ENCODE measurements around the gene WFDC9. TPM values are rescaled to one million over a fixed set of nuclear protein-coding genes. Genes with fewer than 3 reads are reported as not detected.

Gene WFDC9
- polyA plus RNA-seq, 3 donors = not detected

DNA sequence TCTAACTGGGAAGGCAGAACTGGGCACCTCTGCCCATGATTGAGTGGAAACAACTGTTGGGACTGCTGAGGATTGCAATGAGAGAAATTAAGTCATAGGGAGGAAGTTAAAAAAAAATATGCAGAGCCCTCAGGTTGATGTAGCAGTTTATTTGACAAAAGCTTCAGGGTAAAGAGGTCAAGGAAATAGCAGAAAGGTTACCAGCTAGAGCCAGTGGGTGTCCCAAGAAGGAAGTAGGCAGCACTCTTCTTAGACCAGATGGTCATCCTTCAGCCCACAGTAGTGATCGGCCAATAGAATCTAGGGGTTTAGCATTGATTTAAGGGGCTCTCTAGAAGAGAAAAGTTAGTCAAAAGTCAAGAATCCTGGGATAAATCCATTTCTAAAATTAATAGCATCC is 23.3 kb downstream of the WFDC9 start:
- WGBS (ENCODE audit: insufficient coverage) = no CpG with 5 or more reads among the region's 1 CpG
- no peaks in the 10 kb centered on the region for H4K20me1 ChIP-seq (ENCODE audit: insufficient read depth, low read length)
- DNase-seq = no peak
- no peaks in the 10 kb centered on the region for H3K79me2 ChIP-seq (ENCODE audit: insufficient read depth, low read length)
- H3K4me1 ChIP-seq (ENCODE audit: control insufficient read depth in 1 of 2, insufficient read depth in 2 of 2, low read length in 2 of 2) = no peaks in the 10 kb centered on the region
- peaks cover 0 to 6% of the 10 kb centered on the region in 2 donors for H3K9me3 ChIP-seq (replicated peaks in 1 of 2; ENCODE audit: control insufficient read depth in 1 of 2, insufficient read depth in 1 of 2, low read length in 2 of 2)
- TF ChIP-seq, protein P1, sequence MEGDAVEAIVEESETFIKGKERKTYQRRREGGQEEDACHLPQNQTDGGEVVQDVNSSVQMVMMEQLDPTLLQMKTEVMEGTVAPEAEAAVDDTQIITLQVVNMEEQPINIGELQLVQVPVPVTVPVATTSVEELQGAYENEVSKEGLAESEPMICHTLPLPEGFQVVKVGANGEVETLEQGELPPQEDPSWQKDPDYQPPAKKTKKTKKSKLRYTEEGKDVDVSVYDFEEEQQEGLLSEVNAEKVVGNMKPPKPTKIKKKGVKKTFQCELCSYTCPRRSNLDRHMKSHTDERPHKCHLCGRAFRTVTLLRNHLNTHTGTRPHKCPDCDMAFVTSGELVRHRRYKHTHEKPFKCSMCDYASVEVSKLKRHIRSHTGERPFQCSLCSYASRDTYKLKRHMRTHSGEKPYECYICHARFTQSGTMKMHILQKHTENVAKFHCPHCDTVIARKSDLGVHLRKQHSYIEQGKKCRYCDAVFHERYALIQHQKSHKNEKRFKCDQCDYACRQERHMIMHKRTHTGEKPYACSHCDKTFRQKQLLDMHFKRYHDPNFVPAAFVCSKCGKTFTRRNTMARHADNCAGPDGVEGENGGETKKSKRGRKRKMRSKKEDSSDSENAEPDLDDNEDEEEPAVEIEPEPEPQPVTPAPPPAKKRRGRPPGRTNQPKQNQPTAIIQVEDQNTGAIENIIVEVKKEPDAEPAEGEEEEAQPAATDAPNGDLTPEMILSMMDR (IDR thresholded peaks at IDR 0.05) = no peak
- intact Hi-C loops (cut with micrococcal nuclease) = no loop called here
- Mint-ChIP-seq H3K27me3 (ENCODE audit: low read depth in 3 of 3) (peaks cover 2 to 10% (median 4%) of the 10 kb centered on the region in 3 donors), H3K4me3 (no peak overlapping the region), H3K4me1 (no peaks in the 10 kb centered on the region), H3K9me3 (peaks cover 4 to 24% (median 13%) of the 10 kb centered on the region in 7 donors), H3K36me3 (no peaks in the 10 kb centered on the region), H3K27ac (no peak overlapping the region)
- no peak overlapping the region for H3K4me2 ChIP-seq (replicated peaks; ENCODE audit: extremely low read depth, low read length, poor library complexity, severe bottlenecking)
- no peaks in the 10 kb centered on the region for H3K27me3 ChIP-seq (ENCODE audit: control insufficient read depth in 2 of 2, insufficient read depth in 2 of 2, low read length in 2 of 2)
- no peak overlapping the region for H3K9ac ChIP-seq (ENCODE audit: insufficient read depth, low read length, poor library complexity, severe bottlenecking)
- H3K27ac ChIP-seq (ENCODE audit: low read depth in 1 of 2, low read length in 2 of 2) = no peak overlapping the region
- no peak overlapping the region for H3K4me3 ChIP-seq (replicated peaks in 1 of 3; ENCODE audit: low read depth in 2 of 3, low read length in 3 of 3)
- H2AFZ ChIP-seq (ENCODE audit: insufficient read depth, low read depth, low read length, poor library complexity, severe bottlenecking) = no peak overlapping the region
- no peaks in the 10 kb centered on the region for H3K36me3 ChIP-seq (replicated peaks in 1 of 2; ENCODE audit: control insufficient read depth in 1 of 2, insufficient read depth in 2 of 2, low read length in 2 of 2)

DNA sequence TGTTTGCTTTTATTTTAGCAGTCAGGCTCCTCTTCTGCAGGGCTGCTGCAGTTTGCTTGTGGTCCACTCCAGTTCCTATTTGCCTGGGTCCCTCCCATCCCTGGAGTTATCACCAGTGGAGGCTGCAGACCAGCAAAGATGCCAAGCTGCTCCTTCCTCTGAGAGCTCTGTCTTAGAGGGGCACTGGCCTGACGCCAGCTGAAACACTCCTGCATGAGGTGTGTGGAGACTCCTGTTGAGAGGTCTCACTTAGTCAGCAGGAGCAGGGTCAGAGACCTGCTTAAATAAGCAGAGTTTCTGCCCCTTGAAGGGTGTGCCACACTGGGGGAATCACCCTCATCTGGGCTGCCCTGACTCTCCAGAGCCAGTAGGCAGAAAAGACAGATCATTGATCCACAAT is 35.8 kb downstream of the WFDC9 start:
- Histone ChIP-seq H3K27me3 (ENCODE audit: control insufficient read depth in 2 of 2, insufficient read depth in 2 of 2, low read length in 2 of 2) (peaks cover 0 to 5% of the 10 kb centered on the region in 2 donors), H3K36me3 (replicated peaks in 1 of 2; ENCODE audit: control insufficient read depth in 1 of 2, insufficient read depth in 2 of 2, low read length in 2 of 2) (no peaks in the 10 kb centered on the region), H3K4me2 (replicated peaks; ENCODE audit: extremely low read depth, low read length, poor library complexity, severe bottlenecking) (no peak overlapping the region), H3K9ac (ENCODE audit: insufficient read depth, low read length, poor library complexity, severe bottlenecking) (no peak overlapping the region), H3K4me1 (ENCODE audit: control insufficient read depth in 1 of 2, insufficient read depth in 2 of 2, low read length in 2 of 2) (peaks cover 0 to 11% of the 10 kb centered on the region in 2 donors), H3K79me2 (ENCODE audit: insufficient read depth, low read length) (no peaks in the 10 kb centered on the region), H3K27ac (ENCODE audit: low read depth in 1 of 2, low read length in 2 of 2) (no peak overlapping the region), H4K20me1 (ENCODE audit: insufficient read depth, low read length) (no peaks in the 10 kb centered on the region), H3K9me3 (replicated peaks in 1 of 2; ENCODE audit: control insufficient read depth in 1 of 2, insufficient read depth in 1 of 2, low read length in 2 of 2) (no peaks in the 10 kb centered on the region), H2AFZ (ENCODE audit: insufficient read depth, low read depth, low read length, poor library complexity, severe bottlenecking) (no peak overlapping the region), H3K4me3 (replicated peaks in 1 of 3; ENCODE audit: low read depth in 2 of 3, low read length in 3 of 3) (no peak overlapping the region)
- no peak overlapping the region for H3K4me3 Mint-ChIP-seq
- peaks cover 10% of the 10 kb centered on the region for H3K4me1 Mint-ChIP-seq
- no peak overlapping the region for H3K27ac Mint-ChIP-seq
- no peaks in the 10 kb centered on the region for H3K36me3 Mint-ChIP-seq
- intact Hi-C loops (cut with micrococcal nuclease) = no loop called here
- TF ChIP-seq, protein P1 (IDR thresholded peaks at IDR 0.05) = no peak
- no peak for DNase-seq
- H3K9me3 Mint-ChIP-seq = peaks cover 0 to 5% (median 2%) of the 10 kb centered on the region in 7 donors
- no CpG with 5 or more reads among the region's 1 CpG for WGBS (ENCODE audit: insufficient coverage)
- peaks cover 9 to 18% (median 9%) of the 10 kb centered on the region in 3 donors for H3K27me3 Mint-ChIP-seq (ENCODE audit: low read depth in 3 of 3)
